Activated naive CD8-positive, alpha-beta T cell treated with anti-CD3 and anti-CD28 coated beads, Interleukin-2, amount 50 U/mL, for 16 hours (primary cell): ENCODE data around the gene MAPK13.
"Not testable (repeated sequence)": the region's sequence is repeated elsewhere in the genome, so short reads cannot be mapped to it uniquely, and the experiment has no call there.

Source experiments
- DNase-seq: peaks from one replicate; pipeline ENCODE4 v3.0.0-alpha.2; 2020; ENCODE audit warnings: low read depth, low spot score

The MAPK13 gene

GRCh38 chr6:36114798-36115408 lies 15.4 kb upstream of the MAPK13 start:
- DNase-seq, result no peak

DNA sequence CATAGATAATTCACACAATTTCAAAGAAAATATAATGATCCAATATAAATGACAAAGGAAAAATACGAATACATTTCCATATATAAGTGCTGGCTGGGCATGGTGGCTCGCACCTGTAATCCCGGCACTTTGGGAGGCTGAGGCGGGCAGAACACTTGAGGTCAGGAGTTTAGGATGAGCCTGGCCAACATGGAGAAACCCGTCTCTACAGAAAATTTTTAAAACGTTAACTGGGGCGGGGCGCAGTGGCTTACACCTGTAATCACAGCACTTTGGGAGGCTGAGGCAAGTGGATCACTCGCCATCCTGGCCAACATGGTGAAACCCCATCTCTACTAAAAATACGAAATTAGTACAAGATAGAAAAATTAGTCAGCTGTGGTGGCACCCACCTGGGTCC lies 14.9 kb upstream of the MAPK13 start:
- no peak for DNase-seq

GRCh38 chr6:36116066-36116864 lies 14.0 kb upstream of the MAPK13 start:
- no peak for DNase-seq

DNA sequence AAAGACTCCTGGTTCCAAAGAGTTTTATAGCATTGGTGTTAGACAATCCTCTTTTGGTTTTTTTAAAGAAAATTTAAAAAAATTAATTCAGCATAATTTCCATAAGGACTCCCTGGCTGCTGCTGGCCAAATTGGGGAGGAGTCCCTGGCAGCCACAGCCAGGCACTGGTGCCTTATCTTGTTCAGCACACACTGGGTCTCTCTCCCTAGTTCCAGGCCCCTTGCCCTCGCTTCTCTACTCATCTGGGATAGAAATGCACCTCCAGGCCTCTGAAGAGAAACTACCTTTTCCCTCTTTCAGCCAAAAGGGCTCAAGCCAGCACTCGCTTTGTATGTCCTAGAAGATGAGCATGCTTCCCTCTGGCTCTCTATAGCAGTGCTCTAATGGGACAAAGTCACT lies 13.4 kb upstream of the MAPK13 start:
- no peak for DNase-seq

- DNase-seq, result no peak
Measured at GRCh38 chr6:36117658-36118549, 12.4 kb upstream of the MAPK13 start.

- no peak for DNase-seq
Measured at GRCh38 chr6:36118550-36119107, 11.7 kb upstream of the MAPK13 start.

DNA sequence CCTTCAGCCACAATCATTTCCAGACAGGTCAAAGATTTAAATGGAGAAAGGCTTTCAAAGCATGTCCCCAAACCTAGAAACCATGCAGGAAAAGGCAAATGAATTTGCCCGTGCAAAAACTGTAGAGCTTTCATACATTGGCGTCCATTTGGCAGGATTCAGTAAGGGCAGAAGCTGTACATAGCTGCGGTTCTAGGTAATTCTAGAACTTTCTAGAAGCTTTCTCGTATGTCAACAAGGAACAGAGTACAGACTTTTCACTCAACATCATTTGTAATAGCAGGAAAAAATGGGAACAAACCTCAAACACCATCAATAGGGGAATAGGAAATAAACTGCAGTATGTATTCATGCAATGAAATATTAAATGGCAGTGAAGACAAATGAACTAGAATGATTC lies 11.1 kb upstream of the MAPK13 start:
- DNase-seq, result no peak

DNA sequence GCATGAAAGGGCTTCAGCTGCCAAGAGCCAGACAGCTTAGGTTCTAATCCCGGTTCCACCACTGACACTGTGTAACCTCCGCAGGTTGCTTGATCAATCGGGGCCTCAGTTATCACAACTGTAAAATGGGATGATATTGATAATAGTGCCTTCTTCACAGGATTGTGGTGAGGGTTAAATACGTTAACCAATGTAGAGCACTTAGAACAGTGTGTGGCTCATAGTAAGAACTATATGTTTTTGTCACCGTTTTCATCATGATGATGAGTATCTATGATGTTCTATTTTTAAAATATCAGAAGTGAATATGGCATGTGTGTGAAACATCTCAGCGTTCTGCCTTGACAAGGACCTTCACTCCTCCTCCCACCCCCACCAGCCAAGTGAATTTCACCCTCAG lies 10.3 kb upstream of the MAPK13 start:
- DNase-seq, result no peak

DNA sequence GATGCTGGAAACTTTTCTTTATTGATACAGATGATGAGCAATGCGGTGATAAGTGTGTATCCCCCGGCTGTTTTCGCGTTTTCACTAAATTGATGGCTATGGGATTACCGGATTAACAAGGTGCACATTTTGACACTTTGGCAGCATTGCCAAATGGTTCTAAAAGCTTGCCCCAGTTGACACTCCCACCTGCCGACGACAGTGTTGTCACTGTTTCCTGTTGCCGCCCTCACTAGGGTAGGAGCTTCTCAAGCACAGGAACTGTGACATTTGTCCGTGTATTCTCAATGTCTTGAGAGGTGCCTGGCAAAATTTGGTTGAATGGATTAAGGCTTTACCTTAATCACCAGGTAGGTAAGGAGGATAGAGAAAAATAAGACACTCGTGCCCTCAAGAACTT lies 9.8 kb upstream of the MAPK13 start:
- peak; percentile 34 for DNase-seq

GRCh38 chr6:36120979-36121786 lies 9.1 kb upstream of the MAPK13 start:
- DNase-seq, result no peak

- DNase-seq, result no peak
Measured at GRCh38 chr6:36121787-36122494, 8.4 kb upstream of the MAPK13 start.

- no peak for DNase-seq
Measured at GRCh38 chr6:36122495-36123269, 7.6 kb upstream of the MAPK13 start.

GRCh38 chr6:36123270-36124139 lies 6.8 kb upstream of the MAPK13 start:
- DNase-seq, result peak; percentile 74

- not testable (repeated sequence) for DNase-seq
Measured at GRCh38 chr6:36124346-36124745, 6.0 kb upstream of the MAPK13 start.

DNA sequence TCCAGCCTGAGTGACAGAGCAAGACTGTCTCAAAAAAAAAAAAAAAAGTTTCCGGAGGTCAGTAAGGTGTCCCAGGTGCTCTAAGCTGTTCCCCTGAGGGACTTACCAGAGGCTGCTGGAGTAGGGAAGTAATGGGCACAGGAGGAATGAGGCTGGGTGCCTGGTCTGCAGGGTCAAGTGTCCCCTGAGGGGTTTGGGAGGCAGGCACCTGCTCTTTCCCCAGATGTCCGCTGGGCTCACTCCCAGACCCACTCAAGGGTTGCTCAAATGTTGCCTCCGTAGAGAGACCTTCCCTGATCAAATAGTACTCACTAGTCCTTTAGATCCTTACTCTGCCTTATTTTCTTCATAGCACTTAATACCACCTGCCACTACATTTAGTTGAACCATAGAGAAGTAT lies 5.4 kb upstream of the MAPK13 start:
- no peak for DNase-seq

DNA sequence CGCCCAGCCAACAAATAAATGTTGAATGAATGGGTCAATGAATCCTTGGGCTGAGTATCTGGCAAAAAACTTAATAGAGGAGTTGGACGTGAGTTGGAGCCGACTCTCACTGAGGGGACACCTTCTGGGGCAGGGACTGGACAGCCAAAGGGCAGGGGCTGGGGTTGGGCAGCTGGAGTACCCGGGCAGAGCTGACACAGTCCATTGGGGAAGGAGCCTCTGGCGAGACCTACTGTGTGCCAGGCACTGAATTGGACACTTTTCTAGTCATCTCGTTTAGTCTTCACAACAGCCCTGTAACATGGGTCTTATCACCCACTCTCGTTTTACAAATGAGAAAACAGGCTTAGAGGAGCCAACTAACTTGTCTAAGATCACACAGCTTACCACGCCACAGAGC lies 4.7 kb upstream of the MAPK13 start:
- no peak for DNase-seq

DNA sequence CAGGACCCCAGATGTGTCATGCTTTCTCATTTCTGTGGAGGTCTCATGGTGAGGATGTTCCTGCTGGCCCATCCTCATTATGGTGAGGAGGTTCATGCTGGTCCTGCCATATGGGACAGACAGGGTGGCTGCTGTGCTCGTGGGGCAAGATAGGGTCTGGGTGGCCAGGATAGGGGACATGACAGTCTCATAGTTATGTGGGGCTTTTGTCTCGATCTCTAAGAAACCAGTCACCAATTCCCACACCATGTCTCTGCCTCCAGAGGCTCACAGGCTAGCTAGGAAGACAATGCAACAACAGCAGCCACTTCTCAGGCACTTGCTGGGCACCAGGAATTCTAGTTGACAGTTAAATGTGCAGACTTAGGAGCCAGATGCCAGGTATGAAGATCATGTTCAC lies 4.2 kb upstream of the MAPK13 start:
- no peak for DNase-seq

DNA sequence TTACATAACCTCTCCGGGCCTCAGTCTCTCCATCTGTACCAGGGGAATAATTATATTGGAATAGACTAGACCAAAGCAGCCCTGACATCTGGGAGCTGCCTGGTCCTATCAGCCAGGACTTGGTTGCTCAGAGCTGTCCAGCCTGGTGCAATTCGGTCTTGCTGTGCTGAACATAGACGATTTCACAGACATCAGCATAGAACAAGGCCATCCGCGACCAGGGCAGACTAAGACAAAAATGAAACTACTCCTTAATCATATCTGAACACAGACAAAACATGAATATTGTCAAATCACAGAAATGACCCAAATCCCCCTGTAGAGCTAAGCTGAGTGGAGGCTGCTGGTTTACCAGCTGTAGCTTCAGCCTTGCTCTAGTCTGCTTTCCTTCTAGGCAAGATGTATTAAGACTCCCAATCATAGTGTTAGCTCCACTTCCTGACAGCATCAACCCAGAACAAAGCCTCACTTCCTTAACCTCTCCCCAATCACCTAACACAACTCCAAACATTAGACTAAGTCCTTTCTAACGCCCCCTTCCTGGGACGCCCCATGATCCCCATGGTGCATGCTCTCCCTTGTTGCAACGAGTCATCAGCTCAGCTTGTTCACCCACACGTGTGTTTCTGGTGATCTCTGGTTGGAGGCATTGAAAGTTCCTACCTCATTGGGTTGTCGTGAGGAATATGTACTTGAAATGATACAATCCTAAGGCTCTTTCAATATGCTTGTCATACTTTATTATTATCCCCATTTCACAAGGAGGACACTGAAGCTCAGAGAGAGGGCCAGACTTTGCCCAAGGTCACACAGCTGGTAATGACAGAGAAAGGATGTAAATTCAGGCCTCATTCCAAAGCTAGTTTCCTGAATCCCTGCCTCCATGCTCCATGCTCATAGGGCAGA lies 3.5 kb upstream of the MAPK13 start:
- DNase-seq, result no peak
